Activated gamma-delta T cell treated with anti-CD3 and anti-CD28 coated beads, Interleukin-2, amount 50 U/mL, for 16 hours (primary cell): ENCODE results near the gene NXF1.
"Not testable (repeated sequence)": the region's sequence is repeated elsewhere in the genome, so short reads cannot be mapped to it uniquely, and the experiment has no call there.

Experiments
- DNase-seq: peaks from one replicate; pipeline ENCODE4 v3.0.0-alpha.2; 2020; ENCODE audit warnings: low read depth

The NXF1 gene

GRCh38 chr11:62832336-62833234 is 27.3 kb upstream of the NXF1 start, which contains the start of gene TEX54:
Gene TEX54 (minus strand): TSS chr11:62832841.
- no peak for DNase-seq

- DNase-seq, result peak; percentile 100
Measured at GRCh38 chr11:62831520-62832335, 26.5 kb upstream of the NXF1 start, which contains the start of gene STX5. Gene STX5 (minus strand): TSS chr11:62832051. CDS start chr11:62831243, 808 bp downstream.

GRCh38 chr11:62830904-62831519 is 25.8 kb upstream of the NXF1 start:
- DNase-seq, result no peak

GRCh38 chr11:62828130-62828529 is 22.9 kb upstream of the NXF1 start:
- DNase-seq, result not testable (repeated sequence)

GRCh38 chr11:62823677-62824076 is 18.4 kb upstream of the NXF1 start:
- no peak for DNase-seq

- no peak for DNase-seq
Measured at GRCh38 chr11:62817129-62817528, 11.9 kb upstream of the NXF1 start.

- DNase-seq, result no peak
Measured at GRCh38 chr11:62816557-62816956, 11.3 kb upstream of the NXF1 start.

GRCh38 chr11:62811659-62812058 is 6.4 kb upstream of the NXF1 start:
- no peak for DNase-seq

- no peak for DNase-seq
Measured at GRCh38 chr11:62810748-62811147, 5.5 kb upstream of the NXF1 start.

GRCh38 chr11:62806611-62807121 is 1.4 kb upstream of the NXF1 start:
- DNase-seq, result no peak

GRCh38 chr11:62805961-62806441 is 761 bp upstream of the NXF1 start:
- no peak for DNase-seq

- no peak for DNase-seq
Measured at GRCh38 chr11:62804310-62805075, 747 bp downstream of the NXF1 start.

- no peak for DNase-seq
Measured at GRCh38 chr11:62801071-62801470, 4.2 kb downstream of the NXF1 start.

- no peak for DNase-seq
Measured at GRCh38 chr11:62799486-62799885, 5.8 kb downstream of the NXF1 start.

- no peak for DNase-seq
Measured at GRCh38 chr11:62796281-62796680, 9.0 kb downstream of the NXF1 start.

GRCh38 chr11:62794201-62794775 is 11.0 kb downstream of the NXF1 start:
- DNase-seq, result no peak

- no peak for DNase-seq
Measured at GRCh38 chr11:62792202-62792575, 13.1 kb downstream of the NXF1 start.

GRCh38 chr11:62791501-62792201 is 13.6 kb downstream of the NXF1 start, which contains the start of gene TMEM223:
Gene TMEM223 (minus strand): TSS chr11:62792006. CDS start chr11:62791994, 12 bp downstream.
- DNase-seq, result peak; percentile 86

GRCh38 chr11:62789576-62789975 is 15.7 kb downstream of the NXF1 start:
- no peak for DNase-seq

GRCh38 chr11:62788991-62789390 is 16.2 kb downstream of the NXF1 start:
- DNase-seq, result no peak
